ENCODE measurements around the gene ETNK2. TPM values are rescaled to one million over a fixed set of nuclear protein-coding genes. Genes with fewer than 3 reads are reported as not detected.

ETNK2 gene
- total and polyA plus RNA-seq, 2 of the 13 experiments (the other 11 are each of a cell fraction or from before 2014, with no cell fraction given): 15.5 to 42.8 TPM

DNA sequence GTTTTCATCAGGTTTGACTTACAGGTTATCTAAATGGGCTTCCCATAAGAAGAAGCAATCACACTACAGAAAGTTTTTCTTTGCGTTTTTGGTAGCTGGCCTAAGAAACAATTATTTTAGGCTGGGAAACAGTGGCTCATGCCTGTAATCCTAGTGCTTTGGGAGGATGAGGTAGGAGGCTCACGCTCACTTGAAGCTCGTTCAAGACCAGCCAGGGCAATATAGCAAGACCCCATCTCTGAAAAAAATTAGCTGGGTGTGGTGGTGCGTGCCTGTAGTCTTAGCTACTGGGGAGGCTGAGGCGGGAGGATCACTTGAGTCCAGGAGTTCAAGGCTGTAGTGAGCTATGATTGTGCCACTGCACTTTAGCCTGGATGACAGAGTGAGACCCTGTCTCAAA, 15.9 kb upstream of the ETNK2 start:
- no TSS peak for BruUV-seq (replicated peaks)
- H3K27ac ChIP-seq (ENCODE audit: extremely low read length, insufficient read depth, low read length): no peak overlapping the region
- H2AFZ ChIP-seq (ENCODE audit: low read length): no peak overlapping the region
- intact Hi-C loops (cut with micrococcal nuclease; ENCODE audit: unreplicated experiment) (no loop called here), in situ Hi-C loops (cut with HindIII; ENCODE audit: extremely low pct_ligation_motif_present, low pct_unique_long_range_greater_than_20kb) (no loop called here)
- ChIA-PET CTCF (ENCODE audit: low intra/inter-chr PET ratio, low total read pairs) (no interaction called here), POLR2A (no interaction called here)
- ATAC-seq (no peak), FAIRE-seq (no peak), DNase-seq (ENCODE audit: low spot score) (no peak)
- H3K4me2 ChIP-seq (ENCODE audit: low read depth, low read length): no peak overlapping the region
- peaks cover 0 to 8% of the 10 kb centered on the region in 2 experiments; a peak in 2 of 5 replicates for H3K27me3 ChIP-seq (ENCODE audit: control insufficient read depth in 1 of 2, insufficient read depth in 2 of 2, low read length in 2 of 2)
- H3K4me1 ChIP-seq (ENCODE audit: insufficient read depth, low read length): peaks cover 14% of the 10 kb centered on the region
- peaks cover 25% of the 10 kb centered on the region for H3K9me3 ChIP-seq (ENCODE audit: low read length)
- H3K9ac ChIP-seq (ENCODE audit: insufficient read depth, low read depth, low read length): no peak overlapping the region
- no peak overlapping the region for H3K4me3 ChIP-seq (replicated peaks in 1 of 3; ENCODE audit: insufficient read depth in 1 of 3, low read depth in 2 of 3, low read length in 3 of 3)
- H3K36me3 ChIP-seq (replicated peaks in 1 of 2; ENCODE audit: control insufficient read depth in 1 of 2, insufficient read depth in 2 of 2, low read length in 2 of 2): no peaks in the 10 kb centered on the region
- H4K20me1 ChIP-seq (ENCODE audit: insufficient read depth, low read length): no peaks in the 10 kb centered on the region
- no peak for TF ChIP-seq ZNF775 (CRISPR knock-in tag; IDR thresholded peaks at IDR 0.05; ENCODE audit: borderline replicate concordance)
- TF ChIP-seq PHB2 (IDR thresholded peaks at IDR 0.05; ENCODE audit: partially characterized antibody): no peak
- TF ChIP-seq ZNF274 (CRISPR knock-in tag; IDR thresholded peaks at IDR 0.05): no peak
- no peak for TF ChIP-seq ZSCAN9 (CRISPR knock-in tag; IDR thresholded peaks at IDR 0.05; ENCODE audit: borderline replicate concordance)
- TF ChIP-seq, protein P1, sequence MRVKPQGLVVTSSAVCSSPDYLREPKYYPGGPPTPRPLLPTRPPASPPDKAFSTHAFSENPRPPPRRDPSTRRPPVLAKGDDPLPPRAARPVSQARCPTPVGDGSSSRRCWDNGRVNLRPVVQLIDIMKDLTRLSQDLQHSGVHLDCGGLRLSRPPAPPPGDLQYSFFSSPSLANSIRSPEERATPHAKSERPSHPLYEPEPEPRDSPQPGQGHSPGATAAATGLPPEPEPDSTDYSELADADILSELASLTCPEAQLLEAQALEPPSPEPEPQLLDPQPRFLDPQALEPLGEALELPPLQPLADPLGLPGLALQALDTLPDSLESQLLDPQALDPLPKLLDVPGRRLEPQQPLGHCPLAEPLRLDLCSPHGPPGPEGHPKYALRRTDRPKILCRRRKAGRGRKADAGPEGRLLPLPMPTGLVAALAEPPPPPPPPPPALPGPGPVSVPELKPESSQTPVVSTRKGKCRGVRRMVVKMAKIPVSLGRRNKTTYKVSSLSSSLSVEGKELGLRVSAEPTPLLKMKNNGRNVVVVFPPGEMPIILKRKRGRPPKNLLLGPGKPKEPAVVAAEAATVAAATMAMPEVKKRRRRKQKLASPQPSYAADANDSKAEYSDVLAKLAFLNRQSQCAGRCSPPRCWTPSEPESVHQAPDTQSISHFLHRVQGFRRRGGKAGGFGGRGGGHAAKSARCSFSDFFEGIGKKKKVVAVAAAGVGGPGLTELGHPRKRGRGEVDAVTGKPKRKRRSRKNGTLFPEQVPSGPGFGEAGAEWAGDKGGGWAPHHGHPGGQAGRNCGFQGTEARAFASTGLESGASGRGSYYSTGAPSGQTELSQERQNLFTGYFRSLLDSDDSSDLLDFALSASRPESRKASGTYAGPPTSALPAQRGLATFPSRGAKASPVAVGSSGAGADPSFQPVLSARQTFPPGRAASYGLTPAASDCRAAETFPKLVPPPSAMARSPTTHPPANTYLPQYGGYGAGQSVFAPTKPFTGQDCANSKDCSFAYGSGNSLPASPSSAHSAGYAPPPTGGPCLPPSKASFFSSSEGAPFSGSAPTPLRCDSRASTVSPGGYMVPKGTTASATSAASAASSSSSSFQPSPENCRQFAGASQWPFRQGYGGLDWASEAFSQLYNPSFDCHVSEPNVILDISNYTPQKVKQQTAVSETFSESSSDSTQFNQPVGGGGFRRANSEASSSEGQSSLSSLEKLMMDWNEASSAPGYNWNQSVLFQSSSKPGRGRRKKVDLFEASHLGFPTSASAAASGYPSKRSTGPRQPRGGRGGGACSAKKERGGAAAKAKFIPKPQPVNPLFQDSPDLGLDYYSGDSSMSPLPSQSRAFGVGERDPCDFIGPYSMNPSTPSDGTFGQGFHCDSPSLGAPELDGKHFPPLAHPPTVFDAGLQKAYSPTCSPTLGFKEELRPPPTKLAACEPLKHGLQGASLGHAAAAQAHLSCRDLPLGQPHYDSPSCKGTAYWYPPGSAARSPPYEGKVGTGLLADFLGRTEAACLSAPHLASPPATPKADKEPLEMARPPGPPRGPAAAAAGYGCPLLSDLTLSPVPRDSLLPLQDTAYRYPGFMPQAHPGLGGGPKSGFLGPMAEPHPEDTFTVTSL (CRISPR knock-in tag; IDR thresholded peaks at IDR 0.05; ENCODE audit: borderline replicate concordance): no peak
- TF ChIP-seq, protein P2, sequence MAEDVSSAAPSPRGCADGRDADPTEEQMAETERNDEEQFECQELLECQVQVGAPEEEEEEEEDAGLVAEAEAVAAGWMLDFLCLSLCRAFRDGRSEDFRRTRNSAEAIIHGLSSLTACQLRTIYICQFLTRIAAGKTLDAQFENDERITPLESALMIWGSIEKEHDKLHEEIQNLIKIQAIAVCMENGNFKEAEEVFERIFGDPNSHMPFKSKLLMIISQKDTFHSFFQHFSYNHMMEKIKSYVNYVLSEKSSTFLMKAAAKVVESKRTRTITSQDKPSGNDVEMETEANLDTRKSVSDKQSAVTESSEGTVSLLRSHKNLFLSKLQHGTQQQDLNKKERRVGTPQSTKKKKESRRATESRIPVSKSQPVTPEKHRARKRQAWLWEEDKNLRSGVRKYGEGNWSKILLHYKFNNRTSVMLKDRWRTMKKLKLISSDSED (CRISPR knock-in tag; IDR thresholded peaks at IDR 0.05): no peak
- TF ChIP-seq, protein P3, sequence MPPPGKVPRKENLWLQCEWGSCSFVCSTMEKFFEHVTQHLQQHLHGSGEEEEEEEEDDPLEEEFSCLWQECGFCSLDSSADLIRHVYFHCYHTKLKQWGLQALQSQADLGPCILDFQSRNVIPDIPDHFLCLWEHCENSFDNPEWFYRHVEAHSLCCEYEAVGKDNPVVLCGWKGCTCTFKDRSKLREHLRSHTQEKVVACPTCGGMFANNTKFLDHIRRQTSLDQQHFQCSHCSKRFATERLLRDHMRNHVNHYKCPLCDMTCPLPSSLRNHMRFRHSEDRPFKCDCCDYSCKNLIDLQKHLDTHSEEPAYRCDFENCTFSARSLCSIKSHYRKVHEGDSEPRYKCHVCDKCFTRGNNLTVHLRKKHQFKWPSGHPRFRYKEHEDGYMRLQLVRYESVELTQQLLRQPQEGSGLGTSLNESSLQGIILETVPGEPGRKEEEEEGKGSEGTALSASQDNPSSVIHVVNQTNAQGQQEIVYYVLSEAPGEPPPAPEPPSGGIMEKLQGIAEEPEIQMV (CRISPR knock-in tag; IDR thresholded peaks at IDR 0.05; ENCODE audit: low read depth): no peak
- TF ChIP-seq ZNF350 (CRISPR knock-in tag; IDR thresholded peaks at IDR 0.05; ENCODE audit: borderline replicate concordance, low read depth): no peak
- no peak for TF ChIP-seq FIP1L1 (IDR thresholded peaks at IDR 0.05; ENCODE audit: borderline replicate concordance, insufficient read depth, low read depth, low read length)
- H3K79me2 ChIP-seq (ENCODE audit: insufficient read depth, low read length): no peaks in the 10 kb centered on the region
- WGBS (ENCODE audit: low lambda C conversion rate): 37% methylated on average over 5 of the region's 5 CpGs
